Spinal cord (tissue), 10 donors: ENCODE data around the gene RAB26. TPM values are rescaled to one million over a fixed set of nuclear protein-coding genes. Genes with fewer than 3 reads are reported as not detected.
A peak's percentile ranks its signal among the peaks of the same experiment; 100 is the strongest.

Experiments
- DNase-seq, 6 donors: peaks; one replicate each; pipeline versions ENCODE4 v3.0.0 to v3.0.0-alpha.2; 2013 to 2015; ENCODE audit warnings: low spot score in 6 of 6, low read depth in 4 of 6
- H3K27ac ChIP-seq: one replicate; pipeline ENCODE4 v1.5.1; 2013; ENCODE audit warnings: low read depth, low read length, control low read depth
- H3K27me3 ChIP-seq: one replicate; pipeline ENCODE4 v1.6.1; 2013; ENCODE audit warnings: low read length; ENCODE audit not compliant: control insufficient read depth, insufficient read depth
- H3K36me3 ChIP-seq: one replicate; pipeline ENCODE4 v1.6.1; 2013; ENCODE audit warnings: low read length; ENCODE audit not compliant: control insufficient read depth, insufficient read depth
- H3K4me1 ChIP-seq: one replicate; pipeline ENCODE4 v1.6.1; 2013; ENCODE audit warnings: low read length; ENCODE audit not compliant: control insufficient read depth, insufficient read depth
- H3K4me3 ChIP-seq: one replicate; pipeline ENCODE4 v1.5.1; 2013; ENCODE audit warnings: low read depth, low read length, control low read depth
- H3K9me3 ChIP-seq: one replicate; pipeline ENCODE4 v1.6.1; 2013; ENCODE audit warnings: low read length; ENCODE audit not compliant: control insufficient read depth, insufficient read depth
- WGBS: methylation state at CpG from one replicate; pipeline ENCODE4 v1.1.5; 2013; ENCODE audit warnings: missing lambda C conversion rate; ENCODE audit not compliant: insufficient coverage; 5-methylcytosine and 5-hydroxymethylcytosine counted together
- polyA plus RNA-seq, 2 donors: library from polyadenylated mRNA; unstranded; fragments of 120-200 nt; gene quantifications; one replicate each; pipeline ENCODE4 v1.2.1, GENCODE V29; 2013; ENCODE audit not compliant: insufficient read length in 2 of 2
- total RNA-seq, 2 donors: library from RNA; depleted of rRNA in 1 of 2; stranded (reverse); fragments of 120-200 nt in 1 of 2; fragments of >200 nt in 1 of 2; gene quantifications; one replicate each; pipeline versions ENCODE4 v1.2.3 to v1.2.4, GENCODE V29; 2013 to 2014
- donor health status: healthy.

Gene RAB26
- total and polyA plus RNA-seq, 4 donors, result 6.6 to 29.8 (median 17.5) TPM

DNA sequence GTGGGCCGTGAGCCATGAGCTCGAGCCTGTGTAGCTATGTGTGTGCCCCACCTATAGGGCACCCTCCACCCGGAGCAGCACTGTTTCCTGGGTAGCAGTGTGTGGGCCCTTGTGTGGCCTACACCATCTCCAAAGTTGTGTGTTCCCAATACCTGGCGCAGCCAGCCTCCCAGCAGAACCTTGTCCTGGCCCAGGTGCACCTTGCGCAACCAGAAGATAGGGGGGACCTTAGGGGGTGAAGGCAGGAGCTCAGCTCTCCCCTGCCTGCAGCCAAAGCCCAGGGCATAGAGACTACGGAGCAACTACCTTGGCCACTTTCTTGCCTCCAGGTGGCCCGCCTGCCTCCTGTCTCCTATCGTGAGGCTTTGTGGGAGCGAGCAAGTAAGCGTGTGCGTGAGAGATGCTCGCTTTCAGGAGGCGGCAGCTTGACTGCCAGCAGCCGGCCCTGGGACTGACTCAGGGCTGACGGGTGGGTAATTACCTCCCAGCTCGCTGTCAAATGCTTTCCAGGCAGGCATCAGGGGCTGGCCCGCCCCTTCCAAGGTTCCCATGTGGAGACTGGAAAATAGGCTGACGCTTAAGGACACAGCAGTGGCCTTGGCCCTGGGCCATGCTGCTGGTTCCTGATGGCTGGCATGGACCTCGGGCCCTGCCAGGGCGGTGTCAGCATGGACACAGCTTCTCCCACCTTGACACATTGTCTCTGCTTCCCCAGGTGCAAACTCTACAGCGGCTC is 26.1 kb downstream of the RAB26 start:
- Histone ChIP-seq H3K27me3 (no peaks in the 10 kb centered on the region), H3K36me3 (peaks cover 94% of the 10 kb centered on the region), H3K4me1 (peaks cover 4% of the 10 kb centered on the region), H3K4me3 (no peak overlapping the region), H3K9me3 (no peaks in the 10 kb centered on the region), H3K27ac (no peak overlapping the region)
- no peak for DNase-seq
- WGBS, result 78% methylated on average over 21 of the region's 21 CpGs

DNA sequence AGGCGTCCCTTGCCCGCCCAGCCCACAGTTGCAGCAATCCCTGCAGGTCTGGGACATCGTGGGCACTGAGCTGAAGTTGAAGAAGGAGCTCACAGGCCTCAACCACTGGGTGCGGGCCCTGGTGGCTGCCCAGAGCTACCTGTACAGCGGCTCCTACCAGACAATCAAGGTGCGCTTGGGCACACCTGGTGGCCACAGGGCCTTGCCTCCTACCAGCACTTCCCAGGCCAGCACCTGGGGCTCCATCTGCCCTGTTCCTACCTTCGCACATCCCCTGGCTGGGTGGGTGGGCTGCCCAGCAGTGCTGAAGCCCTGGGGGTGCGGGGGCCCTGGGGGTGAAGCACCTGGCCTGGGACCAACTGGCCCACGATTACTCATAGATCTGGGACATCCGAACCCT is 27.0 kb downstream of the RAB26 start:
- H3K27ac ChIP-seq, result no peak overlapping the region
- no peak overlapping the region for H3K4me3 ChIP-seq
- peaks cover 94% of the 10 kb centered on the region for H3K36me3 ChIP-seq
- WGBS, result 97% methylated on average over 10 of the region's 10 CpGs
- no peaks in the 10 kb centered on the region for H3K27me3 ChIP-seq
- no peaks in the 10 kb centered on the region for H3K4me1 ChIP-seq
- DNase-seq, result no peak
- no peaks in the 10 kb centered on the region for H3K9me3 ChIP-seq

DNA sequence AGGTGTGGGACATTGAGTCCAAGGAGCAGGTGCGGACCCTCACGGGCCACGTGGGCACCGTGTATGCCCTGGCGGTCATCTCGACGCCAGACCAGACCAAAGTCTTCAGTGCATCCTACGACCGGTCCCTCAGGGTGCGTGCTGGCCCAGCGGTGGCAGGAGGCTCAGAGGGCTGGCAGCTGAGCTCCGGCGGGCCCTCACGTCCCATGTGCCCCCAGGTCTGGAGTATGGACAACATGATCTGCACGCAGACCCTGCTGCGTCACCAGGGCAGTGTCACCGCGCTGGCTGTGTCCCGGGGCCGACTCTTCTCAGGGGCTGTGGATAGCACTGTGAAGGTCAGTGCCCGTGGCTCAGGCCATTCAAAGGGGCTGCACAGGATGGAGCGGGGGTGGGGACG is 27.6 kb downstream of the RAB26 start:
- WGBS, result 91% methylated on average over 23 of the region's 23 CpGs
- DNase-seq, result no peak
- Histone ChIP-seq H3K27ac (no peak overlapping the region), H3K9me3 (no peaks in the 10 kb centered on the region), H3K4me1 (no peaks in the 10 kb centered on the region), H3K27me3 (no peaks in the 10 kb centered on the region), H3K36me3 (peaks cover 94% of the 10 kb centered on the region), H3K4me3 (no peak overlapping the region)

DNA sequence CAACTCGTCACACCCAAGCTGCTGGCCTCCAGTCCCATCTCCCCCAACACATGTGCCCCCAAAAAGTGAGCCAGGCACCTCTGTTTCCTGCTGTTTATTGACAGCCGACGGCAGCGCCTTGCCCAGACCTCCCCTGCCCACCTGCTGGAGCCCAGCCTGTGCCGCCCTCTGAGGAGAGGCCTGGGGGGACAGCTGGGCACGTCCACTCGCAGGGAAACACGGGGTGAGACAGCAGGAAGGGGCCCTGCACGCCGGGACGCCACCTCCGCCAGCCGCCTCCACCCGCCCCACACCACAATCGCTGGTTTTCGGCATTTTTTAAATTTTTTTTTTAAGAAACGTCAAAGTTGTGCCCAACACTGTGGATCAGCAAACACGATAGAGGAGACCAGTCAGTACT is 28.7 kb downstream of the RAB26 start:
- Histone ChIP-seq H3K36me3 (peaks cover 94% of the 10 kb centered on the region), H3K27me3 (no peaks in the 10 kb centered on the region), H3K4me3 (no peak overlapping the region), H3K27ac (no peak overlapping the region), H3K9me3 (no peaks in the 10 kb centered on the region), H3K4me1 (no peaks in the 10 kb centered on the region)
- DNase-seq, result no peak
- WGBS, result 85% methylated on average over 13 of the region's 18 CpGs

DNA sequence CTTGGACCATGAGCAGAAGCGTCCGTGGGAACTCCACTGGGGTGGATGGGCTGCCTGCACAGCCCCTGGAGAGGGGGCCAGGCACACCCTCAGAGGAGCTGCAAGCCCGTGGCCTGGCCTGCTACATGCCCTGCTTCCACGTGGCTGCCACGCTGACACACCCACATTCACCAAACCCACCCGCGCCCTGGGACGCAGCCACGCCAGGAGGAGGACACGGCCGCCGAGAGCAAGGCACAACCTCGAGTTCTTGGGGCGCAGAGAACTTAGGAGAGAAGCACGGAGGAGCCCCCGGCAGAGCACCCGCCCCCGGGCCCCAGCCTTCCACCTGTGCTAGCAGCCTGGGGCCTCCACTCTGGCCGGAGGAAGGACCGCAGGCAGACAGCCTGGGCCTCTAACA is 29.1 kb downstream of the RAB26 start:
- no peaks in the 10 kb centered on the region for H3K27me3 ChIP-seq
- WGBS, result 95% methylated on average over 18 of the region's 20 CpGs
- no peak overlapping the region for H3K27ac ChIP-seq
- no peak overlapping the region for H3K4me3 ChIP-seq
- H3K36me3 ChIP-seq, result peaks cover 94% of the 10 kb centered on the region
- no peaks in the 10 kb centered on the region for H3K4me1 ChIP-seq
- no peak for DNase-seq
- H3K9me3 ChIP-seq, result no peaks in the 10 kb centered on the region

DNA sequence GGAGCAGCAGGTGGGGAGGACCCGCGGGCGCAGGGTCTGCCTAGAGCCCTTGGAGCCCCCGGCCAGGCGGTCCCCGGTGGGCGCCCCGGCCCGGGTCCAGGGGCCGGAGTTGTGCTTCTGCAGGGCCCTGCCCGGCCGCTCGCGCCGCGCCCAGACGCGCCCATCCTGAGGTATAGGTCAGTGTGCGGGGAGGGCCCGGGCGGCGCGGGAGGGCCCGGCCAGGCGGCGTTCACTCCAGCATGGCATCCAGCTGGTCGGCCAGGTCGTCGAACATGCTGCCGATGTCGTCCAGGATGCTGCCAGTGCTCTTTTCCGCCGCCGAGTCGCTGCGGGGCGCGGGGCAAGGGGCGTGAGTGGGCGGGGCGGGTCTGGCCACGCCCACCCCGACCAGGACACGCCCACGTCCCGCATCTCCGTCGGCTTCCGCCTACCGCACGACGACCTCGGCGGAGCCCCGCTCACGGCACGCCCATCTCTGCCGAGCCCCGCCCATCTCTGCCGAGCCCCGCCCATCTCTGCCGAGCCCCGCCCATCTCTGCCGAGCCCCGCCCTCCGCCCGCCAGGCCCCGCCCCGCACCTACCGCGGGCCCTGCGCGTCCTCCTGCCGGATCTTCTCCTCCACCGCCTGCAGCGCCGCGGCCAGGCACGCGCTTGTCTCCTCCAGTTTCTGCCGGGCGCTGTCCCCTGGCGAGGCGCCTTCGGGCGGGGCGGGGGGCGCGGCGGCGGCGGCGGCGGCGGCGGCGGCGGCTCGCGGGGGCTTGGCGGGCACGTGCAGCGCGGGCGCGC is 30.1 kb downstream of the RAB26 start:
- H3K27me3 ChIP-seq, result no peaks in the 10 kb centered on the region
- H3K27ac ChIP-seq, result no peak overlapping the region
- H3K36me3 ChIP-seq, result peaks cover 94% of the 10 kb centered on the region
- no peaks in the 10 kb centered on the region for H3K9me3 ChIP-seq
- 19% methylated on average over 104 of the region's 106 CpGs for WGBS
- peak in 2 of 6 donors; percentile 59 to 70 for DNase-seq
- H3K4me1 ChIP-seq, result no peaks in the 10 kb centered on the region
- H3K4me3 ChIP-seq, result no peak overlapping the region

DNA sequence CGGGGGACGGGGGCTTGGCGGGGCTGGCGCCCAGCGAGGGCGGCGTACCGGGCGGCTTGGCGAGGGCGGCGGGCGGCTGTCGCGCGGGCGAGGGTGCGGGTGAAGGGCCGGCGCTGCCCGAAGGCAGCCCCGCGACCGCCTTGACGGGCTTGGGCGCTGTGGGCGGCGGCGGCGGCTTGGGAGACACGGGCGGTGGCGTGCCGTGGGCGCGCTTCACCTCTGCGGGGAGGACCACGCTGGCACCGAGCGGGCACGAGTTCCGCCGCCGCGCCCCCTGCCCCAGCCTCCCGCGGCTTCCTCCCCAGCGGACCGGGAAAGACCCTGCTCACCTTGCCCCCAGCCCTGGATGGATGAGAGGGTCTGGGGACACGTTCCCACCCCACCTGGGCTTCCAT is 30.7 kb downstream of the RAB26 start:
- Histone ChIP-seq H3K4me1 (no peaks in the 10 kb centered on the region), H3K27ac (no peak overlapping the region), H3K36me3 (peaks cover 94% of the 10 kb centered on the region), H3K4me3 (no peak overlapping the region), H3K9me3 (no peaks in the 10 kb centered on the region), H3K27me3 (no peaks in the 10 kb centered on the region)
- WGBS, result 23% methylated on average over 42 of the region's 50 CpGs
- DNase-seq, result no peak

DNA sequence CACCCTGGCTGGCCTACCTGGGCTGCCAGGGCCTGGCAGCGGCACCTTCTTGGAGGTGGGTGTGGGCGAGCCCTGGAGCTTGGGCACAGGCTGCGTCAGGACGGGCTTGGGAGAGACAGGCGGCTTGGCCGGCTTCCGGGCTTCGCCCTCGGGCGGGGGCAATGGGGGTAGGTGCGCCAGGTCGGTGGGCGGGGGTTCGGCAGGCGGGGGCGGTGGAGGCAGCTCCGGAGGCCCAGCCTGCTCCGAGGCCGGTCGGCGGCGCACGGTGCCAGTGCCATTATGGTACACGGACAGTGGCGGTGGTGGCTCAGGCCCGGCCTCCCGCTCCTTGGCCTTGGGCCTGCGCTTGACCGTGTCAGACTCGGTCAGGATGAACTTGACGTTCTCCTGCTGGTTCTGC is 31.2 kb downstream of the RAB26 start:
- peaks cover 94% of the 10 kb centered on the region for H3K36me3 ChIP-seq
- no peak overlapping the region for H3K4me3 ChIP-seq
- H3K9me3 ChIP-seq, result no peaks in the 10 kb centered on the region
- no peak for DNase-seq
- no peaks in the 10 kb centered on the region for H3K4me1 ChIP-seq
- WGBS, result 94% methylated on average over 29 of the region's 31 CpGs
- no peak overlapping the region for H3K27ac ChIP-seq
- H3K27me3 ChIP-seq, result no peaks in the 10 kb centered on the region

DNA sequence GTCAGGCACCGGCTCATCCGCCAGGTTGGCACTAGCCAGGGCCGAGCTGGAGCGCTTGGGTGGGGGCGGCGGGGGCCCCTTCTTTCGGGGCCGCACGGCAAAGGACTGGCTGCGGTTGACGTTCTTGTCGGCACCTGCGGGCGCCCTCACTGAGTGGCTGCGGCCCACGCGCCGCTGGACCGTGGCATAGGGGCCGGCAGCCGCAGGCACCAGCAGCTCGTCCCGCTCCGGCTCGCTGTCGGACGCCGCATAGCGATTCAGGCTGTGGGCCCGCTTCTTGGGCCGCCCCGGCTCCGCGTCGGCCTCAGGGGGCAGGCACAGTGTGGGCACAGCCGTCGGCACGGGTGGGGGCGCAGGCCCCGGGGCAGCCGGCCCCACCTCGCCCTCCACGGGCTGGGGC is 32.0 kb downstream of the RAB26 start:
- Histone ChIP-seq H3K36me3 (peaks cover 94% of the 10 kb centered on the region), H3K4me1 (no peaks in the 10 kb centered on the region), H3K27ac (no peak overlapping the region), H3K9me3 (no peaks in the 10 kb centered on the region), H3K4me3 (no peak overlapping the region), H3K27me3 (no peaks in the 10 kb centered on the region)
- WGBS, result 93% methylated on average over 43 of the region's 43 CpGs
- DNase-seq, result no peak
